Type B pancreatic cell (in vitro differentiated cells): ENCODE results near the gene IWS1. TPM values are rescaled to one million over a fixed set of nuclear protein-coding genes. Genes with fewer than 3 reads are reported as not detected.

Experiments used
- DNase-seq: peaks from one replicate; pipeline ENCODE4 v3.0.0; 2021; ENCODE audit warnings: mixed read lengths; ENCODE audit not compliant: unreplicated experiment; ENCODE audit errors: extremely low spot score
- H3K27ac Mint-ChIP-seq: 2 replicates; pipeline ENCODE4 v1.8.0; 2021; ENCODE audit warnings: mild to moderate bottlenecking, mixed read lengths
- H3K27me3 Mint-ChIP-seq: 2 replicates; pipeline ENCODE4 v1.8.0; 2021; ENCODE audit warnings: mixed read lengths
- H3K36me3 Mint-ChIP-seq: 2 replicates; pipeline ENCODE4 v1.8.0; 2021; ENCODE audit warnings: mixed read lengths
- H3K4me1 Mint-ChIP-seq: one replicate; pipeline ENCODE4 v1.8.0; 2021; ENCODE audit warnings: mixed read lengths; ENCODE audit not compliant: unreplicated experiment
- H3K4me3 Mint-ChIP-seq: 2 replicates; pipeline ENCODE4 v1.8.0; 2021; ENCODE audit warnings: mild to moderate bottlenecking, mixed read lengths
- H3K9me3 Mint-ChIP-seq: 2 replicates; pipeline ENCODE4 v1.8.0; 2021; ENCODE audit warnings: mixed read lengths
- total RNA-seq: library from RNA; stranded (reverse); gene quantifications from 2 replicates; pipeline ENCODE4 v1.2.1, GENCODE V29; 2021; ENCODE audit warnings: low replicate concordance
- TF ChIP-seq, protein P1 (sequence below): fragments of 200-600 bp; sonication (generic); conservative IDR thresholded peaks from 2 replicates; pipeline ENCODE4 v1.5.0; 2021; ENCODE audit warnings: antibody characterized with exemption, mild to moderate bottlenecking

Gene IWS1
- total RNA-seq, 1 donor from 2014 or later = 45.3 TPM

DNA sequence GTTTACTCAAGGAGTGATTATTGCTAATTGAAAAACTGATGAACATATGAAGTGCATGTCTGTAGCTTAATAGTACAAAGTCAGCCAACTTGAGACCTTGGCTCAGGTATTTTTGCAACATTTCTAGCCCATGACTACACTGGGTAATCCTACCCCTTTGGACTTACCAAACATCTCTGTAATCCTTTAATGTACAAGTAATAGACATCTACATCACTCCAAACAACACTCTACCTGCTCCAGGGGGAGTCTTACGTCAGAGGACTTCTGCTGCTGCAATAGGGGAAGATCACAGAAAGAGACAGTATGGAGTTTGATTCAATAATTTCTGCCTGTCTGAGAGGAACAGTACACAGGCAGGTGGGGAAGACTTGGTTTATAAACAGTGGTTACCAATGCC lies 54.0 kb downstream of the IWS1 start:
- peaks cover 5% of the 10 kb centered on the region for H3K9me3 Mint-ChIP-seq
- TF ChIP-seq, protein P1, sequence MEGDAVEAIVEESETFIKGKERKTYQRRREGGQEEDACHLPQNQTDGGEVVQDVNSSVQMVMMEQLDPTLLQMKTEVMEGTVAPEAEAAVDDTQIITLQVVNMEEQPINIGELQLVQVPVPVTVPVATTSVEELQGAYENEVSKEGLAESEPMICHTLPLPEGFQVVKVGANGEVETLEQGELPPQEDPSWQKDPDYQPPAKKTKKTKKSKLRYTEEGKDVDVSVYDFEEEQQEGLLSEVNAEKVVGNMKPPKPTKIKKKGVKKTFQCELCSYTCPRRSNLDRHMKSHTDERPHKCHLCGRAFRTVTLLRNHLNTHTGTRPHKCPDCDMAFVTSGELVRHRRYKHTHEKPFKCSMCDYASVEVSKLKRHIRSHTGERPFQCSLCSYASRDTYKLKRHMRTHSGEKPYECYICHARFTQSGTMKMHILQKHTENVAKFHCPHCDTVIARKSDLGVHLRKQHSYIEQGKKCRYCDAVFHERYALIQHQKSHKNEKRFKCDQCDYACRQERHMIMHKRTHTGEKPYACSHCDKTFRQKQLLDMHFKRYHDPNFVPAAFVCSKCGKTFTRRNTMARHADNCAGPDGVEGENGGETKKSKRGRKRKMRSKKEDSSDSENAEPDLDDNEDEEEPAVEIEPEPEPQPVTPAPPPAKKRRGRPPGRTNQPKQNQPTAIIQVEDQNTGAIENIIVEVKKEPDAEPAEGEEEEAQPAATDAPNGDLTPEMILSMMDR = no peak
- no peaks in the 10 kb centered on the region for H3K27me3 Mint-ChIP-seq
- no peak overlapping the region for H3K27ac Mint-ChIP-seq
- no peak overlapping the region for H3K4me3 Mint-ChIP-seq
- no peak for DNase-seq
- H3K36me3 Mint-ChIP-seq = peaks cover 5% of the 10 kb centered on the region
- no peaks in the 10 kb centered on the region for H3K4me1 Mint-ChIP-seq

DNA sequence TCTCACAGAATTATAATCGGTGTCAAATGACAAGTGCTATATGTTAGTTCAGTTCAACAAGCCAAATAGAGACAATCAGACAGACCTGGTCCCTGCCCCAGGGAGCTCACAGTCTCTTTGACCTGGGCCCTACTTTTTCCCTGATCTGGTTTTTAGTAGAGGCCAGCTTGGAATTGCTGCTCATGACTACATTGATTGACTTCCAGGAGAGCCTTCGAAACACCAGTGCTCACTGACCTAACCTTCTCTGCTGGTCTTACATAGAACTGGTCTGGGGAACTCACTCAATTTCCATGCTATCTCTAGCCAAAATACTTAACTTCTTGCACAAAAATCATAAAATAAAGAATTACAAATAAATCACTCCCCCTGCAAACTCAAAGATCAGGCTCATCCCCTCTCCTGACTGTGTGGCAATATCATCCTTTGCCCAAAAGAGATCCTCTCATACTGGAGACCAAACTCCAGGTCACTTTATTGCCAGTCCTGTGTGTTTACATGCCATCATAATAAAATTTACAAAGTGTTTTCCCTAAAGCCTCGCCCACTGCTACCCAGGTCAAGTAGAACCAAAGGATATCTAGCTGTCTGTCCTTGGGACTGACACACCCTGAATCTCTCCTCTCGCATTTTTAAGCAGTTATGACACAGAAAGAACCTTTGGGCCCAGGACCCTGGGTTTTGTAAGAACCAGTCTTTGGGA lies 54.9 kb downstream of the IWS1 start:
- no peak overlapping the region for H3K27ac Mint-ChIP-seq
- no peaks in the 10 kb centered on the region for H3K27me3 Mint-ChIP-seq
- peaks cover 5% of the 10 kb centered on the region for H3K36me3 Mint-ChIP-seq
- TF ChIP-seq, protein P1 = no peak
- no peak for DNase-seq
- no peaks in the 10 kb centered on the region for H3K4me1 Mint-ChIP-seq
- no peak overlapping the region for H3K4me3 Mint-ChIP-seq
- peaks cover 5% of the 10 kb centered on the region for H3K9me3 Mint-ChIP-seq

- no peaks in the 10 kb centered on the region for H3K27me3 Mint-ChIP-seq
- peaks cover 5% of the 10 kb centered on the region for H3K36me3 Mint-ChIP-seq
- H3K27ac Mint-ChIP-seq = no peak overlapping the region
- TF ChIP-seq, protein P1 = no peak
- H3K9me3 Mint-ChIP-seq = no peaks in the 10 kb centered on the region
- no peak for DNase-seq
- no peaks in the 10 kb centered on the region for H3K4me1 Mint-ChIP-seq
- no peak overlapping the region for H3K4me3 Mint-ChIP-seq
These were observed 56.3 kb downstream of the IWS1 start for GRCh38 chr2:127469974-127470373.

DNA sequence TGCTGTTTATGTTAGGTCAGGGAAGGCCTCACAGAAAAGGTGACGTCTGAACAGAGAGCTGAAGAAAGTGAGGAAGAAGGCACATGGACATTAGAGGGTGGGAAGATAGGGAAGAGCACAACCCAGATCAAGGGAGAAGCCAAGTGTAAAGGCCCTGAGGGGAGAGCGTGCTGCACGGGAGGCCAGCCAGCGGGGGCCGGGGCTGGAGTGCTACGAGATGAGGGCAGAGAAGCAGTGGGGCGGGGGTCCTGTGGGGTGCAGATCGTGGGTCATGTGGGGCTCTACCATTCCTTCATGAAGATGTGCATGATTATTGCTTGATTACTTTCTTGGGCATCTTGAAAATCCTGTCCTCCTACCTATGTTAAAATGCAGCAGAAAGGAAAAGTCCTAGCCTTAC lies 57.2 kb downstream of the IWS1 start:
- Mint-ChIP-seq H3K36me3 (peaks cover 5% of the 10 kb centered on the region), H3K27me3 (no peaks in the 10 kb centered on the region), H3K4me3 (no peak overlapping the region), H3K27ac (no peak overlapping the region), H3K9me3 (no peaks in the 10 kb centered on the region), H3K4me1 (no peaks in the 10 kb centered on the region)
- TF ChIP-seq, protein P1 = no peak
- DNase-seq = no peak

- Mint-ChIP-seq H3K4me1 (no peaks in the 10 kb centered on the region), H3K4me3 (no peak overlapping the region), H3K27me3 (no peaks in the 10 kb centered on the region), H3K36me3 (peaks cover 8% of the 10 kb centered on the region), H3K27ac (no peak overlapping the region), H3K9me3 (no peaks in the 10 kb centered on the region)
- no peak for DNase-seq
- TF ChIP-seq, protein P1 = no peak
These were observed 61.0 kb downstream of the IWS1 start for GRCh38 chr2:127465258-127465657.
